UCSD-AML1 (cell line): Measurements from ENCODE around the gene NRG3.
"Not testable (repeated sequence)": the region's sequence is repeated elsewhere in the genome, so short reads cannot be mapped to it uniquely, and the experiment has no call there.

Source experiments
- DNase-seq: peaks from one replicate; lab custom pipeline; 2025; ENCODE audit not compliant: unreplicated experiment; lab: John Stamatoyannopoulos, UW

The NRG3 gene

DNA sequence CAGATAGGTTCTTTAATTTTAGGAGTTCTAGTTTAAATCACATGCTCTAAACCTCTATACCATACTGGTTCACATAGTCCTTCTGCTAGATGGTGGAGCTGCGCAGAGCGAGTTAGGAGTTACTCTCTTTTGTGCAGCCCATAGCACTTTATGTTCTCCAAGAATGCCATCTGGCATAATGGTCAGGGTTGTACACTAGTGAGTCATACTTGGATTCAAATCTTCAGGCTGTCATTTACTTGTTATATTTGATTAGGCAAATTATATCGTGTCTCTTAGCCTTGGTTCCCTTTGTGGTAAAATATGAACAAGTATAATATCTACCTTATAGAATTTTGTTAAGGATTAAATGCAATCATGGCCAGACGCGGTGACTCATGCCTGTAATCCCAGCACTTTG, 1078.3 kb downstream of the NRG3 start:
- DNase-seq, result no peak

GRCh38 chr10:82953909-82954308, 1078.9 kb downstream of the NRG3 start:
- DNase-seq, result no peak

DNA sequence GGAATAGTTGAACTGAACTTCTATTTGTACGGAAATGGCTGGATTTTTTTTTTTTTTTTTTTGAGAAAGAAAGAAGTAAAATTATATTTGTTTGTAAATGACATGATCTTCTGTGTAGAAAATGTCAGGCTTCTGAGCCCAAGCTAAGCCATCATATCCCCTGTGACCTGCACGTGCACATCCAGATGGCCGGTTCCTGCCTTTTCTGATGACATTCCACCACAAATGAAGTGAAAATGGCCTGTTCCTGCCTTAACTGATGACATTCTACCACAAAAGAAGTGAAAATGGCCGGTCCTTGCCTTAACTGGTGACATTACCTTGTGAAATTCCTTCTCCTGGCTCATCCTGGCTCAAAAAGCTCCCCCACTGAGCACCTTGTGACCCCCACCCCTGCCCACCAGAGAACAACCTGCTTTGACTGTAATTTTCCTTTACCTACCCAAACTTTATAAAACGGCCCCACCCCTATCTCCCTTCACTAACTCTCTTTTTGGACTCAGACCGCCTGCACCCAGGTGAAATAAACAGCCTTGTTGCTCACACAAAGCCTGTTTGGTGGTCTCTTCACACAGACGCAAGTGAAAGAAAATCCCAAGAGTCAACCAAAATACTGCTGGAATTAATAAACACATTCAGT, 1085.5 kb downstream of the NRG3 start:
- not testable (repeated sequence) for DNase-seq

- no peak for DNase-seq
These were observed 1086.9 kb downstream of the NRG3 start for GRCh38 chr10:82961864-82962263.

DNA sequence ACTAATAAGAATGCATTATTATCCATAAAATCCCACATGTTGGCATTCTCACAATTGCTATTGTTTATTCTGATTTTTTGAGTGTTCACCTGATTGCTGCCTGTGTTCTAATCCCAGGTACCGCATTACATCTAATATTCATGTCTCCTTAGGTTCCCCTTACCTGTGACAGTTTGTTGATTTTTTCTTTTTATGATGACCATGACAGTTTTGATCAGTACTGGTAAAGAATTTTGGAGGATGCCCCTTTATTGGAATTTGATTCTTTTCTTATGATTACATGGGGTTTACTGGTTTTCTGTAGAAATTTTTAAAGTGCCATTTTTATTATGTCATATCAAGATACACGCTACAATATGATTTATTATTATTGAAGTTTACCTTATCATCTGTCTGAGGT, 1091.1 kb downstream of the NRG3 start:
- DNase-seq, result no peak

DNA sequence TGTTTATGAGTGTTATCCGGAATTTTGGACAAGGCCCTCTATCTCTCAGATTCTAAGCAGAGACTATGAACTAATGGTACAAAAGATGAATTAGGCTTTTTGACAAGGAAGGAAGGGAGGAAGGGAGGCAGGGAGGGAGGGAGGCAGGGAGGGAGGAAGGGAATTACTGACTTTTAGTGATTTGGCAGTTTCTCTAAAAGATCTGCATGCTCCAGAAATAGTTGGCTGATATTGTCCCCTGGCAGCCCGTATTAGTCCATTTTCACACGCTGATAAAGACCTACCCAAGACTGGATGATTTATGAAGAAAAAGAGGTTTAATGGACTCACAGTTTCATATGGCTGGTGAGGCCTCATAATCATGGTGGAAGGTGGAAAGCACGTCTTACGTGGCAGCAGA, 1093.5 kb downstream of the NRG3 start:
- DNase-seq, result no peak

DNA sequence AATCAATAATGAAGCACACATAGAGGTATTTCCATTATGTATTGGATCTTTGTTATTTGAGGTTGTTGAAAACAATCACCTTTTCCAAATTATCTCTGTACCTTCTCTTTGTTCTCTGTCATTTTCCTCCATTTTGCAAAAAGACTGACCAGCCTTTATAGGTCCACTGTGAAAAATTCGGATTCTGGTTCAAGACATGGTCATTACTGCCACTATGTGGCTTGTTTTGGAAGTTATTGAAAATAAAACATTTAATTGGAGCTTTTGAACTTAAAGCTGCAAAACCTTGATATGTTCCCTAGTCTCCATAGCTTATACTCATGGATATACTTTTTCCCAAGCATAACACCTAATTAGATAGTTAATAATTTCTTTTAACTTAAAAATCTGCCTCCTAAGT, 1094.4 kb downstream of the NRG3 start:
- no peak for DNase-seq

DNA sequence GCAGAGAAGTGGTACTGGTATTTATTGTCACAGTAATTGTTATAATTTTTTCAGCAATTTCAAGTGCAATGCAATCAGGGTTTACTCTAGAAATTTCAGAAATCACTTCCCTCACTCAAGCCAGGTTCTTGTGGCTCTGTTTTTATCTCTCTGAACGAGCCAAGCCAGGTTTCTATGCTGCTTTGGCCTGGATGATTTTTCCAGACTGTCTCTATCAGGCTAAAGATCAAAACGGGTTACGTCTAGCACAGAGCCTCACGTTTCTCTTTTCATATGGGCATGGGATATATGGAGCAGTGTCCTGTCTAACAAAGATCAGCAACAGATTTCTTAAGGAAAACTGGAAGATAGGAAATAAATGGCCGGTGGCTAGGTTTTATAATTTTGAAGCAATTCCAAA, 1105.3 kb downstream of the NRG3 start:
- no peak for DNase-seq

DNA sequence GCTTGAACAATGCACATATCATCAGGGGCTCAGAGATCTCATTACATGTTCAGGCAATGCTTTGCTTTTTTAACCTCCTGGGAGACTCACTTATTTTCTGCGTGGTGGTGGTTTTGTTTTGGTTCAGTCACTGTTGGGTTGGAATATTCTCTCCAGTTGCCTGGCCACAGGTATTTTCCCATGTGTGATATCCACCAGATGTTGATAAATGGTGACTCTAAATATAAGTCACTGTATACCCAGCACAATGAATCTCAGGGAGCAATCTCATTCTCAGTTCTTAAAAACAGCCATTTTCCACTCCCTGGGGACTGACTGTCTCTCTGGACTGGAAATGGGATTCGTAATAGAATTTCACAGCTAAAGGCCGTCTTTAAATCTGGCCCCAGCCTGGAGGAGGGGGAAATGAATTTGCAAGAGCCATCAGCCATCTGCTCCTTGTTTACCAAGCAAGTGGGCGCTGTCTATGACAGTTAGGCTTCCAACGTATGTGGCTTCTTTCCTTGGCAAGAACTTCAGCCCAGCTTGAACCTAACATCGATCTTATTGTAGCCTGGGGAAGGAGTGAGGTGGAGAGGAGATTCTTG, 1106.2 kb downstream of the NRG3 start:
- DNase-seq, result no peak

DNA sequence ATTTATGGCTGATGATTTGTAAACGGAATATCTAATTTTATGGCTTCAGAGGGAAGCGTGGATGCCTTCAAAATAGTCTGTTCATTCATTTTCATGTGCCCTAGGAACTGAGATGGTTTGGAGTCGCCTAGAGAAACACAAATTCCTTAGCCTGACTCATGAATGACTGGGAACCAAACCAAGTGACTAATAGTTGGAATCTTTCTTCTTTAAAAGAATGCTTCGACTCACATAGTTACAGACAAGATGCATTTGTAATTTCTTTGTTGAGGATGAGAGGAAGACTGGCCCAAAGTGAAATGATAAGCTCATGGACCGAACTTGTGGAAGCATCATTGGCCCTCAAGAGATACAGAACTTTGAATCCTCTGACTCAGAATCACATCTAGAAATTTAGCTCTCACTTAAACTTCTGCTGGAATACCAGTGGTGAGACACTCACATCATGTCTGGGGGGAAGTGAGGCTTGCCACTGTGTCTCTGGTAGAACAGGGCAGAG, 1107.2 kb downstream of the NRG3 start:
- DNase-seq, result no peak

DNA sequence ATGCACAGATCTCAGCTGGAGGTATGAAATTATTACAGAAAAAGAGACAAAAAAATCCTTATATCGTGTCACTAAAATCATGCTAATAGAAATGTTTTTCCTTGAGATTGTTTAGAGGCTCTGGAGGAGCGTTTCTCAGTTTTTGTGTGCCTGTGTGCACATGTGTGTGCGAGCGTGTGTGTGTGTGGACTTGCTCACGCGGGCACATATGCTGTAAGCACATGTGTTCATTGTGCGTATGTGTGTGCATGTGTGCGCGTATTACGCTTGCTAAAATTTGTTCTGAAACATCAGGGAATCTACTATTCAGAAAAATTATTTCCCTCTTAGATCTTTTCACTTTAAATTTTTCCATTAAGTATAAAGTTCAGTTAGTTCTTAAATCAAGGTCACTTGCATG, 1111.2 kb downstream of the NRG3 start:
- DNase-seq, result no peak

- DNase-seq, result not testable (repeated sequence)
These were observed 1131.5 kb downstream of the NRG3 start for GRCh38 chr10:83006479-83006878.

- DNase-seq, result no peak
These were observed 1132.5 kb downstream of the NRG3 start for GRCh38 chr10:83007510-83007909.

GRCh38 chr10:83012866-83013265, 1137.9 kb downstream of the NRG3 start:
- no peak for DNase-seq

- no peak for DNase-seq
These were observed 1142.3 kb downstream of the NRG3 start for GRCh38 chr10:83017076-83017867.

- no peak for DNase-seq
These were observed 1148.7 kb downstream of the NRG3 start for GRCh38 chr10:83023662-83024061.
